GM18526 (cell line): ENCODE results near the gene FFAR3.

ENCODE experiments used
- POLR2A ChIP-seq: IDR thresholded peaks from 3 replicates; pipeline ENCODE4 v1.6.1; 2011; ENCODE audit not compliant: insufficient read length; ENCODE audit errors: extremely low read depth

Gene FFAR3

GRCh38 chr19:35357867-35358573 is at the start of gene FFAR3:
Gene FFAR3 (plus strand): TSS chr19:35358460. CDS start chr19:35358891, 431 bp downstream.
- TF ChIP-seq POLR2A: no peak

DNA sequence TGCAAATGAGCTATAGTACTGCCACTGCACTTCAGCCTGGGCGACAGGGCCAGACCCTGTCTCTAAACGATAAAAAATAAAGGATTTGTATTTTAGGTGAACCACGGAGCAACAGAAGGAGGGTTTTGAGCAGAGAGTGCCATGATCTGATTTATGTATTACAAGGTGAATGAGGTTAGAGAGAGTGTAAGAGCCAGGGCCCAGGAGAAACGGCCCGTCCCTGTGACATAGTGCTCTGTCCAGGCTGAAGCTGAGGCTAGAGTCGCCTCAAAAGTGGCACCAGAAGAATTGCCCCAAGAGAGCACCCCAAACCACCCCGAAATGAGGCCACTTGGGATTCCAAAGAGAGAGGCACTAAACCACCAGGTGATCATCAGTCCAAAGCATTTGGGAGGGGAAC is 49.4 kb upstream of the FFAR3 start:
- TF ChIP-seq POLR2A: no peak

GRCh38 chr19:35309481-35310279 is 48.6 kb upstream of the FFAR3 start:
- no peak for TF ChIP-seq POLR2A

DNA sequence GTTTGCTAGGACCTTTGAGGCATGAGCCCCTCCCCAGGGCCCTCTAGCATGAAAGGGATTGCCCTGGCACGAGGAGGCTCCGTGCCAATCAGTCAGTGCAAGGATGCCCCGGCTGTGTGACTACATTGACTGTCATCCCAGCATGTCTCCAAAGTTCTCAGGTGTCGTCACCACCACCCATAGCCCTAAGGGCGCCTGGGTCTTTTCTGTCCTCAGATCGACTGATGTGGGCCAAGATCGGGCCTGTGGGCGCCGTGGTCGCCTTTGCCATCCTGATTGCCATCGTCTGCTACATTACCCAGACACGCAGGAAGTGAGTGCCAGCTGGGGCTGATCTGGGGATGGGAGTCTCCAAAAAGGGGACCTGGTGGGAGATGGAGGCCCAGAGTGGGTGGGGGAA is 47.9 kb upstream of the FFAR3 start:
- TF ChIP-seq POLR2A: no peak

DNA sequence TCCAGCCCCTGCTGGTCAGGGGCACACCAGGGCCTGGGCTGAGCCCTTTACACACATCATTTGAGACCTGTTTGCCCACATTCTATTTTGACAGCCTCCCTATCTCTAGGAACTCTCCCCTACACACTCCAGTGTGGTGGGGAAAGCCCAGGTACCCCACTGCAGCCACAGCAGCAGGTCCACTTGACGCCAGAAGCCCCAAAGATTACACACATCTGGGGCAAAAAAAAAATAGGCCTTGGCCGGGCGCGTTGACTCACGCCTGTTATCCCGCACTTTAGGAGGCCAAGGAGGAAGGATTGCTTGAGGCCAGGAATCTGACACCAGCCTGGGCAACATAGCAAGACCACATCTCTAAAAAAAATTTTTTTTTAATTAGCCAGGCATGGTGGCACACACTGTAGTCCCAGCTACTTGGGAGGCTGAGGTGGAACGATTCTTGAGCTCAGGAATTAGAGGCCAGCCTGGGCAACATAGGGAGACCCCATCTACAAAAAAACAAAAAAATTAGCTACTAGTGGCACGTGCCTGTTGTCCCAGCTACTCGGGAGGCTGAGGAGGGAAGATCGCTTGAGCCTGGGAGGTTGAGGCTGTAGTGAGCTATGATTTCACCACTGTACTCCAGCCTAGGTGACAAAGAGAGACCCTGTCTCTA is 47.3 kb upstream of the FFAR3 start:
- TF ChIP-seq POLR2A: no peak

- TF ChIP-seq POLR2A: no peak
Observed at GRCh38 chr19:35311901-35312665, 46.2 kb upstream of the FFAR3 start.

DNA sequence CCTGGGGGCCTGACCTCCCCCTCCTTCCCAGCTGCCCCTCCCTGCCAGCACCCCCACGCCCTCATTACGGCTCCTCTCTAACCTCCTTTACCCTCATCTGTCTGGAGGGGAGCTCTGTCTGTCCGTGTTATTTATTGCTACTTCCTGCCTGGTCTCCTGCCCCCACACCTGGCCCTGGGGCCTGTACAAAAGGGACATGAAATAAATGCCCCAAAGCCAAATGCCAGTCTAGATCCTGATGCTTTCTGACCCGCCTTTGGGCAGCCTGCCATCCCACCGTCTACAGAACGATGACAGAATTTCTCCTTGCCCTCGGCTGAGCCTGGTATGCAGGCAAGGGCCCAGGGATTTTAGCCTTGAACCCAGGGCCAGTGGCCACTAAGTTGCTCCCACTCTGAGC is 44.7 kb upstream of the FFAR3 start:
- TF ChIP-seq POLR2A: no peak

DNA sequence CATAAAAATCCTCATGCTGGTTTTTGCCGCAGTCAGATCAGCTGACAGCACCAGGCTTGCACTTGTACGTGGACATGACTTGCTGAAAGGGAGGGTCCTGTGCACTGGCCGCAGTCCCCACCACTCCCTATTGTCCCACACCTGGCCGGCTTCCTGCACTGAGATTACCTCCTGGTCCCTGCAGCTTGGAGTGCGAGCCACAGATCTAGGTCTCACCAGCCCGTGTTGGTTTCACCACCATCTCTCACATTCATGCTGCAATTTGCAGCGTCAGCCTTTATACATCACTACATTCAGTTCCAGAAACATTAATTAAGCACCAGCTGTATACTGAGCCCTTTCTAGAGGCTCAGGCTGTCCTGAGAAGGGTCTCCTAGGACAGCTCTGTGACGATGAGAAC is 44.2 kb upstream of the FFAR3 start:
- TF ChIP-seq POLR2A: no peak

DNA sequence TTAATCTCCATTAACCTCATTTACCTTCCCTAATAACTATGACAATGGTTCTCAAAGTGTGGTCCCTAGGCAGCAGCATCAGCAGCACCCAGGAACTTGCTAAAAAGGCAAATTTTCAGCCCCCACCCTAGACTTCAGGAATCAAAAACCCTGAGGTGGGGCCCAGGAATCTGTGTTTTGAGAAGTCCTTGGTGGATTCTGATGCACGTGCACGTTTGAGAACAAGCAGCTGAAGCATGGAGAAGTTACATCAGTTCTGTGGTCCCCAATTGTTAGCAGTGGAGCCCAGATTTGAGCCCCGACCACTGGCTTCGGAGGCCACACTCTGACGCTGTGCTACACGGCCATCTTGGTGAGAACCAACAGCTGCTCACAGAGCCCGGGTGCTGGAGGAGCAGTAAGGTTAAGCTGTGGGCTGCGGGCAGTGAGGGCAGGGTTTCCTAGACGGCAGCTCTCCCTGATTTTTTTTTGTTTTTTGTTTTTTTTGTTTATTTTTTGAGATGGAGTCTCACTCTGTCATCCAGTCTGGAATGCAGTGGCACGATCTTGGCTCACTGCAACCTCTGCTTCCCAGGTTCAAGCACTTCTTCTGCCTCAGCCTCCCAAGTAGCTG is 43.3 kb upstream of the FFAR3 start:
- no peak for TF ChIP-seq POLR2A

- no peak for TF ChIP-seq POLR2A
Observed at GRCh38 chr19:35315883-35316282, 42.4 kb upstream of the FFAR3 start.

- TF ChIP-seq POLR2A: no peak
Observed at GRCh38 chr19:35316560-35316959, 41.7 kb upstream of the FFAR3 start.

DNA sequence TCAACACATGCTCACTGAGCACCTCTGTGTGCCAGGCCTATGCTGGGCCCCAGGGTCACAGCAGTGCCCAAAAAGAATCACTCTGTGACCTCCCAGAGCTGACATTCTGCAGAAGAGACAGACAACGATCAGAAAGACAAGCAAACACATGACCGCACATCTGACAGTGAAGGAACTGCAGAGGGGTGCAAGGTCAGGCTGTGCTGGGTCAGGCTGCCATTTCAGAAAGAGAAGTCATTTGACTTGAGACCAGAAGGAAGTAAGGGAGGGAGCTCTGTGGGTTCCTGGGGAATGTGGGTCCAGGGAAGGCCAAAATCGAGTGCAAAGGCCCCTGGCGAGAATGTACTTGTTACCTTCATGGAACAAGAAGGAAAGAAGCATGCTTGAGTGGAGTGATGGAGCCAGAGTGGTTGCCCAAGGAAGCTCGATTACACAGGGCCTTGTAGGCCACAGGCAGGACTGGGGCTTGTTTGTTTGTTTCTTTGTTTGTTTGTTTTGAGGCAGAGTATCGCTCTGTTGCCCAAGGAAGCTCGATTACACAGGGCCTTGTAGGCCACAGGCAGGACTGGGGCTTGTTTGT is 40.7 kb upstream of the FFAR3 start:
- TF ChIP-seq POLR2A: no peak

DNA sequence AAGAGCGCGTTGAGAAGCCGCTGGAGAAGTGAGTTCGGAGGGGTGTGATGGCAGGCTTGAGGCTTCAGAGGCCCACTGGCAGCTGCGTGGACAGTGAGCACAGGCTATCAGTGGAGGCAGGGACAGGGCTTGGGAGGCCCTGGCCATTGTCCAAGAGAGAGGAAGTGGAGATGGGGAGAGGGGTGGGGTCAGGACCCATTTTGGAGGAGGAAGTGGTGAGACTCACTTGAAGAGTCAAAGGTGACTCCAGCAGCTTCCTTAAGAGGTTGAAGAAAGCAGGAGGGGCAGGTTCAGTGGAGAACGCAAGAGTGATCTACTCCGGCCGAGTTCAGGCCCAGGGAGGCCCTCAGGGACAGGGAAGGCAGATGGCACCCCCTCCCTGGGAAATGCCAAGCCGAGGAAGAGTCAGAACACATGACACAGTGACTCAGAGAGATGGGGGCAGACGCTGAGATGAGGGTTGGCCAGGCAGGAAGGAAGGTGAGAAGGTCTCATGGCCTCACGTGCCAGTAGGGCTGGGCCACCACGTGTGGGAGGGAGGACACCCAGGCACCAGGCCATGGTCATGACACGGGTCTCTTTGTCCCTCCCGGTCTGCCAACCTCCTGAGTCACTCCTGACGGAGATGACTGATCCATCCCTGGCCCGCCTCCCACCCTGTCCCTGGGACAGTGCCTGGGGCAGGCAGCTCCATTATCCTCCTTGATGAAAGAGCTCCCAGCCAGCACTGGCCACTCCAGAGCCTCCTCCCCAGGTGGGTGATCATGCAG is 39.4 kb upstream of the FFAR3 start:
- TF ChIP-seq POLR2A: no peak
